Activated CD8-positive, alpha-beta T cell treated with anti-CD3 and anti-CD28 coated beads for 36 hours (primary cell): ENCODE measurements around the gene IGF2BP2. TPM values are rescaled to one million over a fixed set of nuclear protein-coding genes. Genes with fewer than 3 reads are reported as not detected.
"Not testable (repeated sequence)": the region's sequence is repeated elsewhere in the genome, so short reads cannot be mapped to it uniquely, and the experiment has no call there.

Experiments
- ATAC-seq: fragments of 200-7000 bp; cut with Tn5 transposase; one replicate; pipeline ENCODE4 v1.10.0; 2021; ENCODE audit warnings: mild to moderate bottlenecking, moderate library complexity
- CTCF ChIA-PET: fragments of 350-600 bp; sonication (Branson Sonifier 250); formaldehyde crosslinking; loops from one replicate; lab custom pipeline; 2021; ENCODE audit warnings: antibody characterized with exemption; lab: Charles Lee
- POLR2A ChIA-PET: fragments of 350-600 bp; sonication (Branson Sonifier 250); formaldehyde crosslinking; loops from one replicate; lab custom pipeline; 2021; ENCODE audit warnings: antibody characterized with exemption; lab: Charles Lee
- DNase-seq: peaks from one replicate; pipeline ENCODE4 v3.0.0-alpha.2; 2020
- H3K27ac Mint-ChIP-seq: one replicate; pipeline ENCODE4 v1.8.0; 2021; ENCODE audit warnings: mild to moderate bottlenecking, mixed read lengths
- H3K27me3 Mint-ChIP-seq: one replicate; pipeline ENCODE4 v1.8.0; 2021; ENCODE audit warnings: mixed read lengths
- H3K36me3 Mint-ChIP-seq: one replicate; pipeline ENCODE4 v1.8.0; 2021; ENCODE audit warnings: low read depth, mixed read lengths
- H3K4me1 Mint-ChIP-seq: one replicate; pipeline ENCODE4 v1.8.0; 2021; ENCODE audit warnings: low read depth, mixed read lengths
- H3K4me3 Mint-ChIP-seq: one replicate; pipeline ENCODE4 v1.8.0; 2021; ENCODE audit warnings: mild to moderate bottlenecking, moderate library complexity, mixed read lengths
- H3K9me3 Mint-ChIP-seq: one replicate; pipeline ENCODE4 v1.8.0; 2021; ENCODE audit warnings: mixed read lengths
- CTCF ChIP-seq: fragments of 200-600 bp; IDR thresholded peaks from one replicate; pipeline ENCODE4 v1.8.0; 2022; ENCODE audit warnings: antibody characterized with exemption, mild to moderate bottlenecking
- intact Hi-C: fragments of 100-400 bp; cut with micrococcal nuclease; formaldehyde crosslinking; loops from one replicate; pipeline ENCODE4 v1.10.0; 2022
- total RNA-seq, 2 experiments: library from RNA; stranded (reverse); gene quantifications; one replicate each; pipeline ENCODE4 v1.2.3, GENCODE V29; 2021

IGF2BP2 gene
- total RNA-seq, 2 experiments from 2014 or later, result 0.52 to 0.65 TPM

DNA sequence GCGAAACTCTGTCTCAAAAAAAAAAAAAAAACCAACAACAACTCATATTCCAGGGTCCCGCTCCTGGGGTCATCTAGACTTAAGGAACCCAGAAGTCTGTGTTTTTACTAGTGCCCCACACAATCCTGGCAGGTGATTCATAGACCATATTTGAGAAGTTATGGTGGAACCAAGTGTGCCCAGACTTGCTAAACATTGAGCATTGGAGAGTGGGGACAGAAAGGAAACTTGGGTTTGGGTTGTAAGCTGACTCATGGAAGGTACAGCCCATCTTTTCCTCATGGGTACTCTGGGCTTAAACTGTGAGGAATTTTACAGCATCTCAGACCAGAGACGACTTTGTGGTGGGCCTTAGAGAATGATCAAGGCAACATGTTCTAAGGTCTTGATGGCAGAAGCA, 18.3 kb upstream of the IGF2BP2 start:
- ChIA-PET CTCF (no interaction called here), POLR2A (no interaction called here)
- H3K9me3 Mint-ChIP-seq, result no peaks in the 10 kb centered on the region
- H3K4me3 Mint-ChIP-seq, result no peak overlapping the region
- intact Hi-C loops, result no loop called here
- H3K27me3 Mint-ChIP-seq, result peaks cover 5% of the 10 kb centered on the region
- H3K27ac Mint-ChIP-seq, result no peak overlapping the region
- ATAC-seq (no peak), DNase-seq (no peak)
- H3K36me3 Mint-ChIP-seq, result no peaks in the 10 kb centered on the region
- TF ChIP-seq CTCF, result no peak
- no peaks in the 10 kb centered on the region for H3K4me1 Mint-ChIP-seq

DNA sequence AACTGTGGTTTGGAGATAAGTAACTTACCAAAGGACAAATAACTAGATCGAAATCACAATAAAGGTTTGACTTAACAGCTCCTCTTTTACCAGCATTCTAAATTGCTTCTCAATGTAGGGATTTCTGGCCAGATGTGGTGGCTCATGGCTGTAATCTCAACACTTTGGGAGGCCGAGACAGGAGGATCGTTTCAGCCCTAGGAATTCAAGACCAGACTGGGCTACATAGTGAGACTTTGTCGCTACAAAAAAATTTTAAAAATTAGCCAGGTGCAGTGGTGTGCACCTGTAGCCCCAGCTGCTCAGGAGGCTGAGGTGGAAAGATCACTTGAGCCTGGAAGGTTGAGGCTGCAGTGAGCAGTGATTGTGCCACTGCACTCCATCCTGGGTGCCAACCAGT, 17.4 kb upstream of the IGF2BP2 start:
- POLR2A ChIA-PET, result interaction anchor here (0.6 kb wide), 1 partner anchor 68 kb away, joined by 3 read pairs; no protein-coding TSS in a partner anchor
- ATAC-seq, result no peak

GRCh38 chr3:185838417-185838989, 13.7 kb upstream of the IGF2BP2 start:
- H3K27ac Mint-ChIP-seq, intact Hi-C loops: not testable (repeated sequence)

More for the DNA sequence above, 17.4 kb upstream of the IGF2BP2 start:
- H3K36me3 Mint-ChIP-seq, result no peaks in the 10 kb centered on the region
- H3K4me1 Mint-ChIP-seq, result no peaks in the 10 kb centered on the region
- H3K27me3 Mint-ChIP-seq, result peaks cover 3% of the 10 kb centered on the region
- no peaks in the 10 kb centered on the region for H3K9me3 Mint-ChIP-seq
- TF ChIP-seq CTCF, result no peak
- CTCF ChIA-PET, result interaction anchor here (1.2 kb wide), 1 partner anchor 182 kb away, joined by 7 read pairs; no protein-coding TSS in a partner anchor
- no peak overlapping the region for H3K4me3 Mint-ChIP-seq
- intact Hi-C loops, result no loop called here
- no peak overlapping the region for H3K27ac Mint-ChIP-seq
- no peak for DNase-seq

DNA sequence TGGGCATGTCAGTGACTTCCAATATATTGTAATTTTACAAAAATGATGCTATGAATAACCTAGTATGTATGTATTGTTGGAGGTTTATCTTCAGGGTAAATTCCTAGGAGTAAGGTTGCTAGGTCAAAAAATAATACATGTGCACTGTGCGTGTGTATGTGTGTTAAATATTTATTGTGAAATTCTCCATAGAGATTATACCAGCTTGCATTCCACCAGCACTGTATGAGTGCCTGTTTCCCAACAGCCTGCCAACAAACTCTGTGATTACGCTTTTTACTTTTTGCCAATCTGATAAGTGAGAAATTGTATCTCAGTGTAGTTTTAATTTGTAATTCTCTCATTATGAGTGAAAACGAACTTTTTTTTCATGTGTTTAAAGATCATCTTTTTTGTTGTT, 12.6 kb upstream of the IGF2BP2 start:
- ATAC-seq (no peak), DNase-seq (no peak)
- intact Hi-C loops, result no loop called here
- POLR2A ChIA-PET, result no interaction called here
- no peaks in the 10 kb centered on the region for H3K36me3 Mint-ChIP-seq
- no peaks in the 10 kb centered on the region for H3K4me1 Mint-ChIP-seq
- CTCF ChIA-PET, result no interaction called here
- H3K27ac Mint-ChIP-seq, result no peak overlapping the region
- H3K4me3 Mint-ChIP-seq, result no peak overlapping the region
- peaks cover 11% of the 10 kb centered on the region for H3K27me3 Mint-ChIP-seq
- no peaks in the 10 kb centered on the region for H3K9me3 Mint-ChIP-seq
- TF ChIP-seq CTCF, result no peak

More at GRCh38 chr3:185838417-185838989, 13.7 kb upstream of the IGF2BP2 start:
- H3K36me3 Mint-ChIP-seq, H3K4me1 Mint-ChIP-seq, H3K27me3 Mint-ChIP-seq, DNase-seq, ATAC-seq, CTCF ChIA-PET, POLR2A ChIA-PET, H3K4me3 Mint-ChIP-seq, H3K9me3 Mint-ChIP-seq: not testable (repeated sequence)

GRCh38 chr3:185831990-185832389, 7.1 kb upstream of the IGF2BP2 start:
- ChIA-PET POLR2A (no interaction called here), CTCF (interaction anchor here (1.0 kb wide), 1 partner anchor 63 kb away, joined by 3 read pairs; no protein-coding TSS in a partner anchor)
- H3K4me3 Mint-ChIP-seq, result no peak overlapping the region
- DNase-seq (no peak), ATAC-seq (no peak)
- no peaks in the 10 kb centered on the region for H3K4me1 Mint-ChIP-seq
- peaks cover 37% of the 10 kb centered on the region for H3K27me3 Mint-ChIP-seq
- H3K27ac Mint-ChIP-seq, result no peak overlapping the region
- no peaks in the 10 kb centered on the region for H3K36me3 Mint-ChIP-seq
- no peaks in the 10 kb centered on the region for H3K9me3 Mint-ChIP-seq
- no peak for TF ChIP-seq CTCF
- intact Hi-C loops, result no loop called here
